HepG2 (cell line): ENCODE results near the gene ABCC5. TPM values are rescaled to one million over a fixed set of nuclear protein-coding genes. Genes with fewer than 3 reads are reported as not detected.

Experiments
- ARID4A ChIP-seq: sonication (generic); formaldehyde crosslinking; IDR thresholded peaks from 2 replicates; pipeline ENCODE4 v1.5.0; 2020; ENCODE audit warnings: mild to moderate bottlenecking, missing genetic modification reagents, borderline replicate concordance
- CREB3 ChIP-seq: sonication (generic); formaldehyde crosslinking; IDR thresholded peaks from 2 replicates; pipeline ENCODE4 v1.5.0; 2020; ENCODE audit warnings: missing genetic modification reagents
- MXD4 ChIP-seq: IDR thresholded peaks from 2 replicates; pipeline ENCODE4 v1.6.1; 2016; ENCODE audit warnings: mild to moderate bottlenecking, missing biosample characterization, missing genetic modification reagents
- RBM39 ChIP-seq: fragments of 200-400 bp; formaldehyde crosslinking; IDR thresholded peaks from one replicate; pipeline ENCODE4 v1.6.1; 2018; ENCODE audit warnings: antibody characterized with exemption, mild to moderate bottlenecking, low read depth, low read length; ENCODE audit not compliant: poor library complexity, severe bottlenecking
- SIN3A ChIP-seq: IDR thresholded peaks from 2 replicates; pipeline ENCODE4 v1.6.1; 2011; ENCODE audit warnings: low read depth, mild to moderate bottlenecking, control low read depth, low read length, borderline replicate concordance
- TFAP4 ChIP-seq: sonication (generic); IDR thresholded peaks from 2 replicates; pipeline ENCODE4 v1.6.1; 2016; ENCODE audit warnings: low read depth, borderline replicate concordance
- TOPORS ChIP-seq: sonication (generic); formaldehyde crosslinking; IDR thresholded peaks from 2 replicates; pipeline ENCODE4 v1.8.0; 2023; ENCODE audit warnings: mild to moderate bottlenecking, missing genetic modification reagents
- USF2 ChIP-seq, 2 experiments: sonication (generic) in 1 of 2; formaldehyde crosslinking in 1 of 2; IDR thresholded peaks; 2 replicates each; pipeline versions ENCODE4 v1.5.1 to v1.6.1; 2011 to 2020; ENCODE audit warnings: borderline replicate concordance in 1 of 2, low read depth in 1 of 2, low read length in 1 of 2, mild to moderate bottlenecking in 1 of 2, missing genetic modification reagents in 1 of 2, moderate library complexity in 1 of 2
- ZBTB49 ChIP-seq: sonication (generic); formaldehyde crosslinking; IDR thresholded peaks from 2 replicates; pipeline ENCODE4 v1.4.0; 2020; ENCODE audit warnings: missing genetic modification reagents, borderline replicate concordance
- ZFP36 ChIP-seq: fragments of 150-350 bp; IDR thresholded peaks from 2 replicates; pipeline ENCODE4 v1.6.1; 2018; ENCODE audit warnings: borderline replicate concordance, low read length, low read depth; ENCODE audit not compliant: partially characterized antibody
- ZNF17 ChIP-seq: sonication (generic); formaldehyde crosslinking; IDR thresholded peaks from 2 replicates; pipeline ENCODE4 v1.5.0; 2020; ENCODE audit warnings: mild to moderate bottlenecking, missing genetic modification reagents
- ZNF24 ChIP-seq: fragments of 450-650 bp; IDR thresholded peaks from 2 replicates; pipeline ENCODE4 v1.6.1; 2017; ENCODE audit warnings: antibody characterized with exemption, mild to moderate bottlenecking
- ZNF264 ChIP-seq: sonication (generic); formaldehyde crosslinking; IDR thresholded peaks from 2 replicates; pipeline ENCODE4 v1.4.0; 2020; ENCODE audit warnings: missing genetic modification reagents
- ZNF800 ChIP-seq: sonication (generic); formaldehyde crosslinking; IDR thresholded peaks from 2 replicates; pipeline ENCODE4 v1.4.0; 2020; ENCODE audit warnings: missing genetic modification reagents
- ZZZ3 ChIP-seq: sonication (generic); formaldehyde crosslinking; IDR thresholded peaks from 2 replicates; pipeline ENCODE4 v1.4.0; 2020; ENCODE audit warnings: missing genetic modification reagents, mild to moderate bottlenecking, borderline replicate concordance
- polyA plus RNA-seq, 8 experiments: library from polyadenylated mRNA; depleted of rRNA in 3 of 8; stranded (reverse) in 7 of 8; unstranded in 1 of 8; fragments of >200 nt; fragmentation: Illumina TruSeq in 4 of 8; extraction: Trizol in 4 of 8; gene quantifications; 2 replicates each; pipeline versions ENCODE4 v1.2.1 to v1.2.3, GENCODE V29; 2011 to 2016; ENCODE audit warnings: low read depth in 4 of 8, missing spikeins in 1 of 8, mixed read lengths in 1 of 8; ENCODE audit not compliant: insufficient read depth in 1 of 8
- total RNA-seq, 5 experiments: library from RNA; depleted of rRNA; stranded (reverse); fragments of >200 nt; fragmentation: Illumina TruSeq; extraction: Trizol; gene quantifications; 2 replicates each; pipeline ENCODE4 v1.2.3, GENCODE V29; 2016; ENCODE audit warnings: low read depth in 1 of 5

Gene ABCC5
- total and polyA plus RNA-seq, 2 of the 13 experiments (the other 11 are each of a cell fraction or from before 2014, with no cell fraction given): 12.5 to 12.7 TPM

- TF ChIP-seq CREB3 (CRISPR knock-in tag) (no peak), ZNF800 (no peak), ZNF264 (CRISPR knock-in tag) (no peak), RBM39 (no peak), MXD4 (CRISPR knock-in tag) (no peak), TOPORS (CRISPR knock-in tag) (no peak), ARID4A (CRISPR knock-in tag) (no peak), ZBTB49 (CRISPR knock-in tag) (no peak), ZNF24 (no peak), ZNF17 (no peak), USF2 (IDR thresholded peaks at IDR 0.05; ENCODE audit: low read depth, low read length) (no peak), USF2 (CRISPR knock-in tag; IDR thresholded peaks at IDR 0.05; ENCODE audit: borderline replicate concordance) (no peak), ZFP36 (no peak), SIN3A (no peak), ZZZ3 (CRISPR knock-in tag) (no peak), TFAP4 (no peak)
Measured at GRCh38 chr3:183913580-183913920, 104.1 kb downstream of the ABCC5 start (continued).
